K562 (cell line): ENCODE measurements around the gene CREB5. TPM values are rescaled to one million over a fixed set of nuclear protein-coding genes. Genes with fewer than 3 reads are reported as not detected.

Experiments
- E2F6 ChIP-seq, 2 experiments: IDR thresholded peaks; 2 replicates each; pipeline ENCODE4 v1.6.1; 2011; ENCODE audit warnings: borderline replicate concordance in 1 of 2, control low read depth in 1 of 2, low read depth in 1 of 2, low read length in 1 of 2, mild to moderate bottlenecking in 1 of 2, mixed read lengths in 1 of 2, moderate library complexity in 1 of 2; ENCODE audit not compliant: insufficient read depth in 1 of 2, insufficient read length in 1 of 2, poor library complexity in 1 of 2, severe bottlenecking in 1 of 2; ENCODE audit errors: extremely low read depth in 1 of 2
- ELF1 ChIP-seq: fragments of 200-800 bp; sonication (Bioruptor generic); IDR thresholded peaks from 2 replicates; pipeline ENCODE4 v1.6.1; 2016; ENCODE audit warnings: missing genetic modification characterization, missing compliant biosample characterization
- NR4A1 ChIP-seq, 2 experiments: fragments of 250-450 bp in 1 of 2; fragments of 450-650 bp in 1 of 2; sonication (Bioruptor Pico) in 1 of 2; IDR thresholded peaks; 2 replicates each; pipeline versions ENCODE4 v1.4.0 to v1.6.1; 2016 to 2020; ENCODE audit warnings: mild to moderate bottlenecking in 2 of 2, missing compliant biosample characterization in 1 of 2, missing genetic modification characterization in 1 of 2, moderate library complexity in 1 of 2
- STAT5B ChIP-seq: fragments of 250-450 bp; sonication (Bioruptor Pico); IDR thresholded peaks from 2 replicates; pipeline ENCODE4 v1.8.0; 2021; ENCODE audit warnings: mild to moderate bottlenecking, inconsistent platforms
- ZC3H8 ChIP-seq: fragments of 450-650 bp; IDR thresholded peaks from 2 replicates; pipeline ENCODE4 v1.6.1; 2017
- polyA plus RNA-seq, 8 experiments: library from polyadenylated mRNA; depleted of rRNA in 4 of 8; stranded (reverse) in 5 of 8; unstranded in 3 of 8; fragments of >200 nt; fragmentation: Nextera tagmentation in 2 of 8; fragmentation: Illumina TruSeq in 1 of 8; extraction: Ambion mirVana in 2 of 8; extraction: Trizol in 1 of 8; gene quantifications; 2 replicates each; pipeline versions ENCODE4 v1.2.1 to v1.2.3, GENCODE V29; 2011 to 2014; ENCODE audit warnings: inconsistent platforms in 1 of 8, missing spikeins in 1 of 8
- total RNA-seq, 7 experiments: library from RNA; depleted of rRNA in 6 of 7; stranded (reverse); fragments of >200 nt in 6 of 7; fragmentation: Illumina TruSeq in 2 of 7; extraction: Trizol in 2 of 7; gene quantifications; 2 replicates each; pipeline versions ENCODE4 v1.2.1 to v1.2.3, GENCODE V29; 2011 to 2021; ENCODE audit warnings: low replicate concordance in 1 of 7
- TF ChIP-seq, protein P1 (sequence below): sonication (generic); formaldehyde crosslinking; IDR thresholded peaks from 2 replicates; pipeline ENCODE4 v1.8.1; 2023; ENCODE audit warnings: mild to moderate bottlenecking, missing genetic modification reagents

CREB5 gene
- total and polyA plus RNA-seq, 9 of the 15 experiments (the other 6 are each of a cell fraction or from before 2014, with no cell fraction given), result 0.33 to 6.4 (median 1.8) TPM

- no peak for TF ChIP-seq NR4A1 (CRISPR knock-in tag; IDR thresholded peaks at IDR 0.05)
- no peak for TF ChIP-seq NR4A1 (tag; IDR thresholded peaks at IDR 0.05)
- no peak for TF ChIP-seq STAT5B (CRISPR knock-in tag)
- TF ChIP-seq ELF1 (tag), result no peak
- no peak for TF ChIP-seq E2F6 (IDR thresholded peaks at IDR 0.05; ENCODE audit: borderline replicate concordance in 1 of 2, extremely low read depth in 1 of 2, insufficient read depth in 1 of 2, insufficient read length in 1 of 2, low read depth in 1 of 2, low read length in 1 of 2, poor library complexity in 1 of 2, severe bottlenecking in 1 of 2)
- no peak for TF ChIP-seq ZC3H8
- TF ChIP-seq, protein P1, sequence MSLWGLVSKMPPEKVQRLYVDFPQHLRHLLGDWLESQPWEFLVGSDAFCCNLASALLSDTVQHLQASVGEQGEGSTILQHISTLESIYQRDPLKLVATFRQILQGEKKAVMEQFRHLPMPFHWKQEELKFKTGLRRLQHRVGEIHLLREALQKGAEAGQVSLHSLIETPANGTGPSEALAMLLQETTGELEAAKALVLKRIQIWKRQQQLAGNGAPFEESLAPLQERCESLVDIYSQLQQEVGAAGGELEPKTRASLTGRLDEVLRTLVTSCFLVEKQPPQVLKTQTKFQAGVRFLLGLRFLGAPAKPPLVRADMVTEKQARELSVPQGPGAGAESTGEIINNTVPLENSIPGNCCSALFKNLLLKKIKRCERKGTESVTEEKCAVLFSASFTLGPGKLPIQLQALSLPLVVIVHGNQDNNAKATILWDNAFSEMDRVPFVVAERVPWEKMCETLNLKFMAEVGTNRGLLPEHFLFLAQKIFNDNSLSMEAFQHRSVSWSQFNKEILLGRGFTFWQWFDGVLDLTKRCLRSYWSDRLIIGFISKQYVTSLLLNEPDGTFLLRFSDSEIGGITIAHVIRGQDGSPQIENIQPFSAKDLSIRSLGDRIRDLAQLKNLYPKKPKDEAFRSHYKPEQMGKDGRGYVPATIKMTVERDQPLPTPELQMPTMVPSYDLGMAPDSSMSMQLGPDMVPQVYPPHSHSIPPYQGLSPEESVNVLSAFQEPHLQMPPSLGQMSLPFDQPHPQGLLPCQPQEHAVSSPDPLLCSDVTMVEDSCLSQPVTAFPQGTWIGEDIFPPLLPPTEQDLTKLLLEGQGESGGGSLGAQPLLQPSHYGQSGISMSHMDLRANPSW, result no peak
Observed at GRCh38 chr7:28623105-28623730, 210.9 kb downstream of the CREB5 start (continued).
